Skeletal muscle satellite cell (primary cell): ENCODE measurements around the gene ZNF462.
"Not testable (repeated sequence)": the region's sequence is repeated elsewhere in the genome, so short reads cannot be mapped to it uniquely, and the experiment has no call there.

Experiments used
- H3K27me3 ChIP-seq: 2 replicates; pipeline ENCODE4 v1.7.0; 2013; ENCODE audit warnings: low read length; ENCODE audit not compliant: control insufficient read depth, insufficient read depth
- H3K36me3 ChIP-seq: 2 replicates; pipeline ENCODE4 v1.7.0; 2013; ENCODE audit warnings: mild to moderate bottlenecking, control low read depth, low read length; ENCODE audit not compliant: insufficient read depth
- H3K4me1 ChIP-seq: 2 replicates; pipeline ENCODE4 v1.7.0; 2013; ENCODE audit warnings: low read length; ENCODE audit not compliant: control insufficient read depth, insufficient read depth
- H3K4me2 ChIP-seq: 2 replicates; pipeline ENCODE4 v1.7.0; 2013; ENCODE audit warnings: mild to moderate bottlenecking, low read length
- H3K4me3 ChIP-seq: 2 replicates; pipeline ENCODE4 v1.7.0; 2013; ENCODE audit warnings: low read length
- H3K9ac ChIP-seq: 2 replicates; pipeline ENCODE4 v1.7.0; 2013; ENCODE audit warnings: mild to moderate bottlenecking, low read depth, low read length, moderate library complexity
- H3K9me3 ChIP-seq: replicated peaks from 2 replicates; pipeline ENCODE4 v1.7.0; 2013; ENCODE audit warnings: mild to moderate bottlenecking, control low read depth, low read length

The ZNF462 gene

DNA sequence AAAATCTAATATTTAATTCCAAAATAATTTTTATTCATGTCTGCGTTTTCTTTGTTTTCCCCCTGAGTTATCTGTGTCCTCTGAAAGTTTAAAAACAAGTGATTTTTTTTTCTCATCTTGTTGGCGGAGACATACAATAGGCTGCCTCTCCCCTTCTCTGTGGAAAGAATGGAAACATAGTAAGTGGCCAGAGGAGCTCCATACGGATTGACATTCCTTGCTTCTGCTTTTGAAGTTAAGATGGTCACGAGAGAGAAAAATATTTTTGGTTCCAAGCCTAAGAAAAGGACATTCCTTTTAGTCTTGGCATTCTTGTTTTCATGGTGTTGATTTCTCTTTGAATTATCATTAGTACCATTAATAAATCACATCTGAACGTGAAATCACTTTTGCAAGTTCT is 28.3 kb downstream of the ZNF462 start:
- H3K4me3 ChIP-seq, result no peak overlapping the region
- H3K36me3 ChIP-seq, result no peaks in the 10 kb centered on the region
- H3K9ac ChIP-seq, result no peak overlapping the region
- H3K4me2 ChIP-seq, result no peak overlapping the region
- H3K27me3 ChIP-seq, result no peaks in the 10 kb centered on the region
- H3K4me1 ChIP-seq, result peaks cover 41% of the 10 kb centered on the region
- H3K9me3 ChIP-seq, result no peaks in the 10 kb centered on the region

DNA sequence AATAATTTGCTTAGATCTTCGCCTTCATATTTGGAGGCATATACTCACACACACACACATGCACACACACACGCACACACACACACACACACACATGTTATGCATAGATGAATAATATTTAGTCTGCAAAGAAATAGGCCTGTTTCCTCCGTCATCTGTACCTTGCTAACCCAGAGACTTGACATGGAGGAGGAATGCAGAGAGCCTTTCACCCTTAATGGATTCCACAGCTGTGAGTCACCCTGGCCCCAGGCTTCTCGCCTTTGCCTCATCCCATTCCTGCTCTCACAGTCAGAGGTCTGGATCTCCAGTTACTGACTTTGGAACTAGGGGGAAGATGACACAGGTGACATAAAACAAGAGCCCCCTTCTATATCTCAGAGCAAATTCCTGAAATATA is 29.7 kb downstream of the ZNF462 start:
- H3K27me3 ChIP-seq, result no peaks in the 10 kb centered on the region
- H3K4me3 ChIP-seq, result peak overlapping the region; percentile 27
- no peaks in the 10 kb centered on the region for H3K36me3 ChIP-seq
- H3K4me1 ChIP-seq, result peaks cover 52% of the 10 kb centered on the region
- H3K4me2 ChIP-seq, result peak overlapping the region; percentile 58
- peak overlapping the region; percentile 50 for H3K9ac ChIP-seq
- H3K9me3 ChIP-seq, result no peaks in the 10 kb centered on the region

DNA sequence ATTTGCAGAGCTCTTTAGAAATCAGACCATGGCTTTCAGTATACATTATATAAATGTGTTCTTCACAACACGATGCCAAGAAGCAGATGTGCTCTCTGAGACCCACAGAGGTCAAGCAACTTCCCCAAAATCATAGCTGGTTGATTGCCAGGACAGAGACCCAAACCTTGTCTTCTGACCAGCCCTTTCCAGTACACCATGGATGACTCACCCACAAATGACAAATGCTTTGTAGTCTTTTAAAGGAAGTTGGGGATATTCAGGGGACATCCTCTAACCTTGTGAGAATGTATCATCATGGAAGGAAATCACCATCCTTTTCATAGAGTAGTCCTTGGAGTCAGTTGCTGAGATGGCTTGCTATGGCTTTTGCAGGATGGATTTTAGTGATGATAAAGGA is 30.1 kb downstream of the ZNF462 start:
- peak overlapping the region; percentile 50 for H3K9ac ChIP-seq
- H3K4me3 ChIP-seq, result peak overlapping the region; percentile 27
- no peaks in the 10 kb centered on the region for H3K9me3 ChIP-seq
- H3K4me1 ChIP-seq, result peaks cover 55% of the 10 kb centered on the region
- peak overlapping the region; percentile 58 for H3K4me2 ChIP-seq
- no peaks in the 10 kb centered on the region for H3K36me3 ChIP-seq
- H3K27me3 ChIP-seq, result no peaks in the 10 kb centered on the region

DNA sequence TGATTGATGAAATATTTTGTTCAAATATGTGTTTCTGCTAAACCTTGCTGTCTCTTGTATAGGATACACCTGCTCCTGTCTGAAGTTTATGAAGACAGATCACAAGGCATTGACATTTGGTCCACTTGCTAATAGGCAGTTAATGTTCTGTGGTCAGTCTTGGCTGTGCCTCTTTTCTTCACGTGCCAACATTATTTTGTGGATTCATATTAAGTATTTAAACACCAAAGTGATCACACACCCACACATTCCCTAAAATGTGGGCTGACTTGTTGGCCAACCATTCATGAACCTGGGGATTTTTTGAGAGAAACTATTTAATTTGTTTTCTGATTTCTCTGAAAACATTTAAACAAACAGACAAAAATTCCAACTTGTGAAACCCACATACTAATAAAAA is 33.7 kb downstream of the ZNF462 start:
- no peaks in the 10 kb centered on the region for H3K36me3 ChIP-seq
- H3K4me3 ChIP-seq, result no peak overlapping the region
- no peak overlapping the region for H3K4me2 ChIP-seq
- H3K27me3 ChIP-seq, result no peaks in the 10 kb centered on the region
- peaks cover 50% of the 10 kb centered on the region for H3K4me1 ChIP-seq
- no peak overlapping the region for H3K9ac ChIP-seq
- H3K9me3 ChIP-seq, result no peaks in the 10 kb centered on the region

DNA sequence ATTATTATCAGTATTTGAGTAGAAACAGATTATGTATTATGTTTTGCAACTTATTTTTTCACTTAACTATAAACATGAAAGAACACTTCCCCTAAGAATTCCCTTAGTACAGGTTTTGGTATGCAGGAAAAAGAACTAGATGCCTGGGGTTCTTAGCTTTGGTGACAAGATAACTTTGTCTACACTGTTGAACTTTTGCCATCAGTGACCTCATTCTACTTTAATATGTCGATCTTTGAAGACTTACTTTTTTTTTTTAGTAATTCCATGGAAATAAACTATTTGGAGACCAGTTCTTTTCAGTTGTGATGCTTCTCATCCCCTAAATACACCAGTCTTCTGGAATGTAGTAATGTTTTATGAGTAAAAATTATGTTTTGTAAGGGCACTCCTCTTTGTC is 34.3 kb downstream of the ZNF462 start:
- H3K27me3 ChIP-seq, result no peaks in the 10 kb centered on the region
- no peaks in the 10 kb centered on the region for H3K36me3 ChIP-seq
- H3K4me1 ChIP-seq, result peaks cover 44% of the 10 kb centered on the region
- H3K9ac ChIP-seq, result no peak overlapping the region
- H3K4me2 ChIP-seq, result no peak overlapping the region
- no peak overlapping the region for H3K4me3 ChIP-seq
- H3K9me3 ChIP-seq, result no peaks in the 10 kb centered on the region

DNA sequence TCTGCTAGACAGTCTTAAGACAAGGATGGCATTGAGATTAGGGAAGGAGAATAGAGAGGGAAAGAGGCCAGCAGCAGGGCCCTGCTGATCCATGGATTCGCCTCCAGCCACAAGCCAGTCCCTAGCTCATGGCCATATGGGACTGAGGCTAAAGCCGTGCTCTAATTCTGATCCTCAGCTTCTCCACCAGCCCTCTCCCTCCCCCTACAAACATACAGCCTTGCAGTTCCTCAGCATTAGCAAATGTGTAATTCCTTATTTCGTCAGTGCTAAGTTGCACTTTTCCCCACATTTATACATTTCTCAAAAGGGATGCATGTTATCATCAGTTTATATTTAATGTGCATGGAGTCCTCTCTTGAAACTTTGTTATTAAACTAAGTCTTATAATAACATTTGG is 34.8 kb downstream of the ZNF462 start:
- Histone ChIP-seq H3K4me1 (peaks cover 41% of the 10 kb centered on the region), H3K4me3 (no peak overlapping the region), H3K36me3 (no peaks in the 10 kb centered on the region), H3K9me3 (no peaks in the 10 kb centered on the region), H3K27me3 (no peaks in the 10 kb centered on the region), H3K9ac (no peak overlapping the region), H3K4me2 (no peak overlapping the region)

DNA sequence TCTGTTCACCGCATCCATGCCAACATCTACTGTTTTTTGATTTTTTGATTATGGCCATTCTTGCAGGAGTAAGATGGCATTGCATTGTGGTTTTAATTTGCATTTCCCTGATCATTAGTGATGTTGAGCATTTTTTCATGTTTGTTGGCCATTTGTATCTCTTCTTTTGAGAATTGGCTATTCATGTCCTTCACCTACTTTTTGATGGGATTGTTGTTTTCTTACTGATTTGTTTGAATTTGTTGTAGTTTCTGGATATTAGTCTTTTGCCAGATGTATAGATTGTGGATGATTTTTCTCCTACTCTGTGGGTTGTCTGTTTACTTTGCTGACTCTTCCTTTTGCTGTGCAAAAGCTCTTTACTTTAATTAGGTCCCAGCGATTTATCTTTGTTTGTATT is 37.6 kb downstream of the ZNF462 start:
- not testable (repeated sequence) for H3K9me3 ChIP-seq, H3K4me2 ChIP-seq, H3K9ac ChIP-seq, H3K36me3 ChIP-seq, H3K4me3 ChIP-seq, H3K27me3 ChIP-seq
- peaks cover 24% of the 10 kb centered on the region for H3K4me1 ChIP-seq

DNA sequence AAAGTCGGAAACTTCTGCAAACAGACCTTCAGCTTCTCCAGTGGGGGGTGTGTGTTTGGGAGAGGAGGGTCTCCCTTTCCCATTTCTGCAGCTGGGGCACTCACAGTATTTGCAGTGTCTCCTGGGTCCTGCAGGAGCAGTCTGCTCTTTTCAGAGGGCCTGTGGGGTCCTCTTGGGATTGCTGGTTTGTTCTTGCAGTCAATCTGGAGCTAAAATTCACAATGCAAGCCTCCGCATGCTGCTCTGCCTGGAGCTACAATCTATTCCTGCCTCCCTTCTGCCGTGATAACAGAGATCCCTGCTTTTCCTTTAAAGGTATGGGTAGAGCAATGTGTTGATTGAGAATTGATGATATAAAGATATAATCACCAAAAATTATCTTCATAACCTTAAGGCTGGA is 43.2 kb downstream of the ZNF462 start:
- H3K9me3 ChIP-seq, result no peaks in the 10 kb centered on the region
- no peak overlapping the region for H3K9ac ChIP-seq
- H3K36me3 ChIP-seq, result no peaks in the 10 kb centered on the region
- no peak overlapping the region for H3K4me2 ChIP-seq
- no peak overlapping the region for H3K4me3 ChIP-seq
- no peaks in the 10 kb centered on the region for H3K4me1 ChIP-seq
- no peaks in the 10 kb centered on the region for H3K27me3 ChIP-seq

DNA sequence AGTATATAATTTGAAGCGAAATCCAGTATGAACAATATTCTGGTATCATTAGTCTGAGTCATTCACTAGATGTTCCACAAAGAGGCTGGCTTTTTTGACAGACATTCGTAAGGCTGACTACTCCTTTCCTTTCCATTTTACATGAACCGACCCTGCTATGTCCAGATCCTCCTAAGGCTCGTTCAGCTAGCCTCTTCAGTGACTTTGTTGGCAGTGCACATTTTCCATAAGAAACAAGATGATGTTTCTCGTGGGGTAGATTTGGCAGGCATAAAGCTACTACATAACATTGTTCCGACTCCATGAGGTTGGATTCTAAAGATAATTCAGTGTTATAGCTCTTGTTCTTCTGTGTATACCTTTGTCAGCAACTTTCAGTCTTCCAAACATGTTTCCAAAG is 49.0 kb downstream of the ZNF462 start:
- no peak overlapping the region for H3K4me2 ChIP-seq
- H3K27me3 ChIP-seq, result no peaks in the 10 kb centered on the region
- H3K9ac ChIP-seq, result no peak overlapping the region
- H3K4me3 ChIP-seq, result no peak overlapping the region
- peaks cover 9% of the 10 kb centered on the region for H3K4me1 ChIP-seq
- no peaks in the 10 kb centered on the region for H3K9me3 ChIP-seq
- no peaks in the 10 kb centered on the region for H3K36me3 ChIP-seq

DNA sequence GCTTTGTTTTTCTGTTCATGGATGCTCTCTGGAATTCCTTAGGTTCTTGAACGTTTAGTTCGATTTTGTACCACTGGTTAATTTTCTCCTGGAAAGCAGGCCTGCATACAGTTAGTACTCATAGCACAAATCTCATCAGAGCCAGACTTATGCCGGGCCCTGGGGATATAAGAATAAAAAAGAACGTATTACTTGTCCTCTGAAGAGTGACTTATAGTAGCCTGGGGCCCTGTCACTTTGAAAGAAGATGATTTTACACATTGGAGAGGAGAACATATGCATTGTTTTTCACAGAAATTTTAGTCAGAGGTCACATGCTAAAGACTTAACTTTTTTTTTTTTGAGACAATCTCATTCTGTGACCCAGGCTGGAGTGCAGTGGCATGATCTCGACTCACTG is 50.3 kb downstream of the ZNF462 start:
- peaks cover 16% of the 10 kb centered on the region for H3K4me1 ChIP-seq
- no peak overlapping the region for H3K4me2 ChIP-seq
- H3K9ac ChIP-seq, result no peak overlapping the region
- no peaks in the 10 kb centered on the region for H3K9me3 ChIP-seq
- H3K4me3 ChIP-seq, result no peak overlapping the region
- no peaks in the 10 kb centered on the region for H3K36me3 ChIP-seq
- no peaks in the 10 kb centered on the region for H3K27me3 ChIP-seq

DNA sequence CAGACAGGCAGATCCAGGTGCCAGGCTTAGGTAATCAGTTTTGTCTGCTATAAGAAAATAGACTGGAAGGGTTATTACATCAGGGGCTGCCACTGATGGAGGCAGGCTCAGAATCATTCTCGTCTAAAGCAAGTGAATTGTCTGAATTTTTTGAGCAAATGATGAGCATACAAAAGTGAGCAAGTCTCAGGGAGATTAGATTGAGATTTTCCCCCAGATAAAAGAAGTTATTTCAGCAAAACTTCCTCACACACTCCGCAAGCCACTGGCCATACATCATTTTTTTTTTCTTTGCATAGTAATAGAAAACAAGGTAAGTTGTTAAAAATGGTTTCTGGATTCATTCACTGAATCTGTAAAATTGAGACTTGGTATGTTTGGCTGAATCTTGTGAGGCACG is 52.9 kb downstream of the ZNF462 start:
- no peaks in the 10 kb centered on the region for H3K9me3 ChIP-seq
- H3K4me2 ChIP-seq, result no peak overlapping the region
- no peaks in the 10 kb centered on the region for H3K36me3 ChIP-seq
- peaks cover 19% of the 10 kb centered on the region for H3K4me1 ChIP-seq
- no peak overlapping the region for H3K9ac ChIP-seq
- H3K27me3 ChIP-seq, result no peaks in the 10 kb centered on the region
- H3K4me3 ChIP-seq, result no peak overlapping the region

GRCh38 chr9:106916466-106917235 is 53.7 kb downstream of the ZNF462 start:
- no peaks in the 10 kb centered on the region for H3K9me3 ChIP-seq
- no peak overlapping the region for H3K9ac ChIP-seq
- H3K4me3 ChIP-seq, result no peak overlapping the region
- H3K36me3 ChIP-seq, result no peaks in the 10 kb centered on the region
- H3K4me1 ChIP-seq, result peaks cover 27% of the 10 kb centered on the region
- peak overlapping the region; percentile 7 for H3K4me2 ChIP-seq
- H3K27me3 ChIP-seq, result no peaks in the 10 kb centered on the region
